Brain microvascular endothelial cell (primary cell): Measurements from ENCODE around the gene TCEAL9.

Source experiments
- DNase-seq: peaks from one replicate; pipeline ENCODE4 v3.0.0-alpha.2; 2020
- H3K27ac ChIP-seq: fragments of 250-450 bp; sonication (Bioruptor Pico); 2 replicates; pipeline ENCODE4 v1.5.1; 2020; ENCODE audit warnings: mild to moderate bottlenecking, moderate library complexity
- H3K27me3 ChIP-seq: fragments of 250-450 bp; sonication (Bioruptor Pico); replicated peaks from 2 replicates; pipeline ENCODE4 v1.5.1; 2020; ENCODE audit warnings: mild to moderate bottlenecking
- H3K36me3 ChIP-seq: fragments of 250-450 bp; sonication (Bioruptor Pico); replicated peaks from 2 replicates; pipeline ENCODE4 v1.5.1; 2020; ENCODE audit warnings: mild to moderate bottlenecking
- H3K4me3 ChIP-seq: 2 replicates; pipeline ENCODE4 v1.5.1; 2011; ENCODE audit warnings: low read depth, mild to moderate bottlenecking, control low read depth, low read length, moderate library complexity
- in situ Hi-C: cut with HindIII; loops from 2 replicates; pipeline ENCODE4 v1.10.0; 2017; ENCODE audit warnings: low sequenced_read_pairs, low pct_ligation_motif_present
- TF ChIP-seq, protein P1 (sequence below): IDR thresholded peaks from 2 replicates; pipeline ENCODE4 v1.5.1; 2011; ENCODE audit warnings: low read depth, mild to moderate bottlenecking, moderate library complexity, low read length, control low read depth, inconsistent platforms; ENCODE audit errors: missing control alignments

Gene TCEAL9

DNA sequence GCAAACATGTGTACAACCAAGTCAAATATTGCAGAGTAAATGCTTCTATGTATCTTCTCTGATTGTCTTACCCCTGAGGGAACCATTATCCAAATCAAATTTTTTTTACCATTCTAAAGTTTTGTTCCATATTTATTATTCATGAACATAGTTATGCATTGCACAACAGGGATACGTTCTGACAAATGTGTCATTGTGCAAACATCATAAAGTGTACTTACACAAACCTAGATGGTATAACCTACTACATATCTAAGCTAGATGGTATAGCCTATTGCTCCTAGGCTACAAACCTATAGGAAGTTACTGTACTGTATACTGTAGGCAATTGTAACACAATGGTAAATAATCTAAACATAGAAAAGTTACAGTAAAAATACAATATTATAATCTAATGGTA lies 43.4 kb downstream of the TCEAL9 start:
- Histone ChIP-seq H3K36me3 (no peaks in the 10 kb centered on the region), H3K4me3 (no peak overlapping the region), H3K27ac (no peak overlapping the region), H3K27me3 (no peaks in the 10 kb centered on the region)
- DNase-seq = no peak
- TF ChIP-seq, protein P1, sequence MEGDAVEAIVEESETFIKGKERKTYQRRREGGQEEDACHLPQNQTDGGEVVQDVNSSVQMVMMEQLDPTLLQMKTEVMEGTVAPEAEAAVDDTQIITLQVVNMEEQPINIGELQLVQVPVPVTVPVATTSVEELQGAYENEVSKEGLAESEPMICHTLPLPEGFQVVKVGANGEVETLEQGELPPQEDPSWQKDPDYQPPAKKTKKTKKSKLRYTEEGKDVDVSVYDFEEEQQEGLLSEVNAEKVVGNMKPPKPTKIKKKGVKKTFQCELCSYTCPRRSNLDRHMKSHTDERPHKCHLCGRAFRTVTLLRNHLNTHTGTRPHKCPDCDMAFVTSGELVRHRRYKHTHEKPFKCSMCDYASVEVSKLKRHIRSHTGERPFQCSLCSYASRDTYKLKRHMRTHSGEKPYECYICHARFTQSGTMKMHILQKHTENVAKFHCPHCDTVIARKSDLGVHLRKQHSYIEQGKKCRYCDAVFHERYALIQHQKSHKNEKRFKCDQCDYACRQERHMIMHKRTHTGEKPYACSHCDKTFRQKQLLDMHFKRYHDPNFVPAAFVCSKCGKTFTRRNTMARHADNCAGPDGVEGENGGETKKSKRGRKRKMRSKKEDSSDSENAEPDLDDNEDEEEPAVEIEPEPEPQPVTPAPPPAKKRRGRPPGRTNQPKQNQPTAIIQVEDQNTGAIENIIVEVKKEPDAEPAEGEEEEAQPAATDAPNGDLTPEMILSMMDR = no peak
- in situ Hi-C loops = no loop called here

DNA sequence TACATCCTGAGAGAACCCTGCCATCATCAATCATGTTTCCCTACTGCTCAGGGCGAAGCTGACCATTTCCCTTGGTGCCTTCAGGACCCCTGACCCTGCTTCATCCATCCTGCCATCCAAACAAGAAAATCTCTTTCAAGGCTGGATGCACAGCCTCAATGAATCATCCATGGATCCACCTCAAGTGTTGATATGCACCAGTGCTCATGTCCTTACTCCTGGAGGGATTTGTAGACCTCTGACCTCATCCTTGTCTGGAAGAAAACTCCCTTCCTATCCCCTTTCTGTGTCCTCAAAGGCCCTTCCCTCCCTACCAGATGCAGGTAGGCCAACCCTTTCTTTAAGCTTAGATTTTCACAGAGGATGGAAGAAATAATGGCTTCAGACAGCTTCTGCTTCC lies 44.6 kb downstream of the TCEAL9 start:
- DNase-seq = no peak
- no peaks in the 10 kb centered on the region for H3K36me3 ChIP-seq
- no peak overlapping the region for H3K27ac ChIP-seq
- no peaks in the 10 kb centered on the region for H3K27me3 ChIP-seq
- H3K4me3 ChIP-seq = no peak overlapping the region
- in situ Hi-C loops = no loop called here
- TF ChIP-seq, protein P1 = no peak

GRCh38 chrX:103404231-103405008 lies 48.1 kb downstream of the TCEAL9 start:
- Histone ChIP-seq H3K27me3 (no peaks in the 10 kb centered on the region), H3K36me3 (no peaks in the 10 kb centered on the region), H3K4me3 (peak overlapping the region; percentile 72), H3K27ac (peak overlapping the region; percentile 78)
- TF ChIP-seq, protein P1 = no peak
- in situ Hi-C loops = no loop called here
- DNase-seq = peak; percentile 87

DNA sequence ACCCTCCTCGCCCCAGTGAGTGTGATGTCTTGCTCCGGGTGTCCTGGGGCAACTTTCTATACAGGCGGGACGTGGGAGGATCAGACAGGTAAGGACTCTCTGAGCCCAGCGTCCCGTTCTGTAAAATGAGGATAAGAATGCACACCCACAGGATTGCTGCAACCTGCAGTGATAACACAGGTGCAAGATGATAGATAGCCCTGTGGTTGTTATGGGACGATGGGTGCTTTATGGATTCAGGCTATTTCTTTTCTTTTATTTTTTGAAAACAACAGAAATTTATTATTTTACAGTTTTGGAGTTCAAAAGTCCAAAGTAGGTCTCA lies 48.7 kb downstream of the TCEAL9 start:
- H3K27me3 ChIP-seq = no peaks in the 10 kb centered on the region
- TF ChIP-seq, protein P1 = no peak
- peak overlapping the region; percentile 78 for H3K27ac ChIP-seq
- peak overlapping the region; percentile 72 for H3K4me3 ChIP-seq
- DNase-seq = no peak
- H3K36me3 ChIP-seq = no peaks in the 10 kb centered on the region
- in situ Hi-C loops = no loop called here

- DNase-seq = no peak
- no peaks in the 10 kb centered on the region for H3K36me3 ChIP-seq
- no peak overlapping the region for H3K27ac ChIP-seq
- TF ChIP-seq, protein P1 = no peak
- no peak overlapping the region for H3K4me3 ChIP-seq
- in situ Hi-C loops = no loop called here
- H3K27me3 ChIP-seq = no peaks in the 10 kb centered on the region
Measured at GRCh38 chrX:103406256-103406655, 50.0 kb downstream of the TCEAL9 start.

DNA sequence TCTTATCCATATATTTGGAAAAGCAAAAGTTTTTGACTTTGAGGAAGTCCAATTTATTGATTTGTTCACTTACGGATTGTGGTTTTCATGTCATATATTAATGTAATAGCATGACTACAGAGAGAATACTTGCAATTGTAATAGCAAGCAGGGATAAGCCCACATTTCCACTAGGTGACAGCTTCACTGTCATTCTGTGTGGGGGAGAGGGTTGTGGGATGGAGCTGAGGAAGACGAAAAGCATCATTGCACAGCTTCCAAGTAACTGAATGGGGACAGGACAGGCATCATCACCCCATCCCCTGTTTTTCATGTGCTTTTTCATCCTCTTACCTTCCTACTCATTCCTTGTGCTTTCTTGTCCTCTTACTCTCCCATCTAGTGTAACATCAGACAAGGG lies 51.5 kb downstream of the TCEAL9 start:
- in situ Hi-C loops = no loop called here
- no peak for DNase-seq
- H3K4me3 ChIP-seq = no peak overlapping the region
- H3K36me3 ChIP-seq = no peaks in the 10 kb centered on the region
- no peaks in the 10 kb centered on the region for H3K27me3 ChIP-seq
- H3K27ac ChIP-seq = no peak overlapping the region
- TF ChIP-seq, protein P1 = no peak
